NB4 (cell line): Measurements from ENCODE around the gene MKRN1.

Experiments used
- MYC ChIP-seq: IDR thresholded peaks from 2 replicates; pipeline ENCODE4 v1.6.1; 2011; ENCODE audit warnings: low read depth, low read length
- POLR2A ChIP-seq: IDR thresholded peaks from 2 replicates; pipeline ENCODE4 v1.6.1; 2011; ENCODE audit warnings: mild to moderate bottlenecking; ENCODE audit not compliant: insufficient read length; ENCODE audit errors: extremely low read depth
- TF ChIP-seq, protein P1 (sequence below): IDR thresholded peaks from one replicate; pipeline ENCODE4 v1.5.1; 2012; ENCODE audit warnings: low read depth, low read length
- TF ChIP-seq, protein P2 (sequence below): IDR thresholded peaks from 2 replicates; pipeline ENCODE4 v1.6.1; 2011; ENCODE audit warnings: low read depth, low read length

DNA sequence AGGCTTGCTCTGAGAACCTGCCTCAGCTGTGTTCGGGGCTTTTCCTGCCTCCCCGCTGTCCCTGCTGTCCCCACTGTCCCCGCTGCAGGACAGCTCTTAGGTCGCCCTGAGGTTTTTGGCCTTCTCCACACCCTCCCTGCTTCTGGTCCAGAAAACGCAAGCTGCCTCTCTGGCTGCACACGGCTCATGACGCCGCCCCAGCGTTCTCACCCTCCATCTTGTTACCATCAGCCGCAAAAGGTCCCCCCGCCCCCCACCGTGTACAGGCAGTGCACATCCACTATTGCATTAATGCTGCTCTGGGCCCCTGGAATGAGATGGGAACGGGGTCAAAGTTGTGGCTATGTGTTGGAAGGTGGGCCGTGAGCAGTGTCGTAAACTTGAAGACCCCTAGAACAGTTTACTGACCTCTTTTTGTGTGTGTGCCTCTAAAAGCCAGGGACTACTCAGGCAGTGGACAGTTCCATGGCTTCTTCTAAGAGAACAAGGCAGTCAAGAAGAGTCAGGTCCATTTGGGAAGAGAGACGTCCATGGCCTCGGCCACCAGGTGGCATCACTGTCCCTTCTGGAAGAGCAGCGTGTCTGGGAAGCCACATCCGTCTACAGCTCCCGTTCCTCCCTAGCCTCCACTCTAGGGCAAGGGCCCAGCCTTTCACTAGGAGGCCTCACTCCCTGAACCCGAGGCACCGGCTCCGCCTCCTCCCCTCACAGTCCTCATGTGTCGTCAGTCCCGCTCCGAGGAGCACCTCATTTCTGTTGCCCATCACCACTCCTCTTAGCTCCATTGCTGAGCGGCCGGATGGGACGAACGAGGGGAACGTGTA, 38.5 kb upstream of the MKRN1 start:
- TF ChIP-seq, protein P1, sequence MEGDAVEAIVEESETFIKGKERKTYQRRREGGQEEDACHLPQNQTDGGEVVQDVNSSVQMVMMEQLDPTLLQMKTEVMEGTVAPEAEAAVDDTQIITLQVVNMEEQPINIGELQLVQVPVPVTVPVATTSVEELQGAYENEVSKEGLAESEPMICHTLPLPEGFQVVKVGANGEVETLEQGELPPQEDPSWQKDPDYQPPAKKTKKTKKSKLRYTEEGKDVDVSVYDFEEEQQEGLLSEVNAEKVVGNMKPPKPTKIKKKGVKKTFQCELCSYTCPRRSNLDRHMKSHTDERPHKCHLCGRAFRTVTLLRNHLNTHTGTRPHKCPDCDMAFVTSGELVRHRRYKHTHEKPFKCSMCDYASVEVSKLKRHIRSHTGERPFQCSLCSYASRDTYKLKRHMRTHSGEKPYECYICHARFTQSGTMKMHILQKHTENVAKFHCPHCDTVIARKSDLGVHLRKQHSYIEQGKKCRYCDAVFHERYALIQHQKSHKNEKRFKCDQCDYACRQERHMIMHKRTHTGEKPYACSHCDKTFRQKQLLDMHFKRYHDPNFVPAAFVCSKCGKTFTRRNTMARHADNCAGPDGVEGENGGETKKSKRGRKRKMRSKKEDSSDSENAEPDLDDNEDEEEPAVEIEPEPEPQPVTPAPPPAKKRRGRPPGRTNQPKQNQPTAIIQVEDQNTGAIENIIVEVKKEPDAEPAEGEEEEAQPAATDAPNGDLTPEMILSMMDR: peak; percentile 96
- TF ChIP-seq POLR2A: no peak
- TF ChIP-seq, protein P2, sequence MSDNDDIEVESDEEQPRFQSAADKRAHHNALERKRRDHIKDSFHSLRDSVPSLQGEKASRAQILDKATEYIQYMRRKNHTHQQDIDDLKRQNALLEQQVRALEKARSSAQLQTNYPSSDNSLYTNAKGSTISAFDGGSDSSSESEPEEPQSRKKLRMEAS: peak; percentile 72
- peak; percentile 43; the same call in 1 of the 2 replicates for TF ChIP-seq MYC
